NCI-H2107 treated with DMSO at 0.1 percent for 48 hours (cell line): Measurements from ENCODE around the gene TOM1.
"Not testable (repeated sequence)": the region's sequence is repeated elsewhere in the genome, so short reads cannot be mapped to it uniquely, and the experiment has no call there.

Experiments used
- DNase-seq: peaks from one replicate; lab custom pipeline; 2025; ENCODE audit not compliant: unreplicated experiment; lab: John Stamatoyannopoulos, UW

Gene TOM1

GRCh38 chr22:35344956-35345690, 45.4 kb downstream of the TOM1 start:
- no peak for DNase-seq

DNA sequence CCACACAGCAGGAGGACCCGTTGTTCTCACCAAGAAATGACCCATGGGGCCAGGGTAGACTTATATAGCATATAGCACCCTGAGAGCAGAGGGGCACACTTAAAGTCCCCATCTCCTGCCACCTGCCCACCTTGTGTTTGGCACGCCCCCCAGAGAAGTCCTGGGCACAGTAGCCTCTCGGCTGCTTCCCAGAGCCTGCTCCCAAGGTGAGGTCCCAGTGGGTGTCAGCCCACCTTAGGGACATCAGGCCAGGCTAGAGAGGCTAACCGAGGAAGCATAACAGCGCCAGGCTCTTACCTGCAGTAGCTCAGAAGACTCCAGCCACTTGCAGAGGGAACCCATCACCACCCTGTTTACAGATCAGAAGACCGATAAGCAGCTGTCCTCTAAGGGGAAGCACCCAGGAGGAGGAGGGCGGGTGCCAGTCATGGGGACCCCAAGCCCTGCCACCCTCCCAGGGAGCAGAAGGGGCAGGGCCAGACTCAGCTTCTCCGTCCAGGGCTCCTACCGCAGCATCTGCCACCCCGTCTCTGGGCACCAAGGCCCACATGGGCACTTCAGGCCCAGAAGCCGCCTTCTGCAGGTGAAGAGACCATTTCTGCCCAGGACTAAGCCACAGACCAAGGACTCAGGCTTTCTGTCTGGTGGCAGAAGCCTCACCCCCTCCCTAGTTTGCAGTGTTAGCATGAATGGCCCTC, 46.3 kb downstream of the TOM1 start:
- DNase-seq: no peak

DNA sequence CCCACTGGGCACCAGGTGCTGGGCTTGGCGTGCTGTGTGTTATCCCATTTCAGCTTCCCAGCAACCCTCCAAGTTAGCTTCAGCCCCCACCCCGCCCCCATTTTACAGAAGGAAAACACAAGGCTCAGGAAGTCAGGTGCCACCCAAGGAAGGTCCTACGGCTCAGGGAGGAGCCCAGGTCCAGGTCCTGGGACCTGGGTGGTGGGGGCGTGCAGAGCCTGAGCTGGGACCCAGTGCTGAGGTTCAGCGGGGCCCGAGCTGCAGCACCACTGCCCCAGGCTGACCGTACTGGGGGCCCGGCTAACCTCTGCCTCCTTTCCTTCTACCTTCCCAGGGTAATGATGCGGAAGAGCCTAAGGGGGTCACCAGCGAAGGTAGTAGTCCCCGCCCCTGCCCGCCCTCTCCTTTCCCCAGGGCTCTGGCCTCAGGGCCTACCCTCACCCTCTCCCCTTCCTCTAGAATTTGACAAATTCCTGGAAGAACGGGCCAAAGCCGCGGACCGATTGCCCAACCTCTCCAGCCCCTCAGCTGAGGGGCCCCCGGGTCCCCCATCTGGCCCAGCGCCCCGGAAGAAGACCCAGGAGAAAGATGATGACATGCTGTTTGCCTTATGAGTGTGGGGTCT, 47.0 kb downstream of the TOM1 start:
- DNase-seq: no peak

- no peak for DNase-seq
Observed at GRCh38 chr22:35347462-35347861, 47.8 kb downstream of the TOM1 start.

- no peak for DNase-seq
Observed at GRCh38 chr22:35348026-35348590, 48.4 kb downstream of the TOM1 start.

- no peak for DNase-seq
Observed at GRCh38 chr22:35348703-35349102, 49.0 kb downstream of the TOM1 start.

DNA sequence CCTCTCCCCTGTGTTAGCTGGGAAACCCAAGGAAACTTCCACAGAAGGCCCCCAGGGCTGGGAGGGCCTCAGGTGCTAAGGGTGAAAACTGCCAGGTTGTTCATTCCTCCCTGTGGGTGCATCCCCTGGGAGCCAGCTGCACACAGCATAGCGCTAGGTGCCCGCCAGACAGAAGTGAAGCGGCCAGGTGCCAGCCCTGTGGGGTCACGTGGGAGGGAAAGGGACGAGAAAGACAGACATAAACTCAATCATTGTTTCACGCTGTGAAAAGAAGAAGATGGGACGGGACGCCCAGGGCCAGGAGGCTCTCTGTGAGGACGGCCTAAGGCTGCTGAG, 49.6 kb downstream of the TOM1 start:
- peak; percentile 73 for DNase-seq

DNA sequence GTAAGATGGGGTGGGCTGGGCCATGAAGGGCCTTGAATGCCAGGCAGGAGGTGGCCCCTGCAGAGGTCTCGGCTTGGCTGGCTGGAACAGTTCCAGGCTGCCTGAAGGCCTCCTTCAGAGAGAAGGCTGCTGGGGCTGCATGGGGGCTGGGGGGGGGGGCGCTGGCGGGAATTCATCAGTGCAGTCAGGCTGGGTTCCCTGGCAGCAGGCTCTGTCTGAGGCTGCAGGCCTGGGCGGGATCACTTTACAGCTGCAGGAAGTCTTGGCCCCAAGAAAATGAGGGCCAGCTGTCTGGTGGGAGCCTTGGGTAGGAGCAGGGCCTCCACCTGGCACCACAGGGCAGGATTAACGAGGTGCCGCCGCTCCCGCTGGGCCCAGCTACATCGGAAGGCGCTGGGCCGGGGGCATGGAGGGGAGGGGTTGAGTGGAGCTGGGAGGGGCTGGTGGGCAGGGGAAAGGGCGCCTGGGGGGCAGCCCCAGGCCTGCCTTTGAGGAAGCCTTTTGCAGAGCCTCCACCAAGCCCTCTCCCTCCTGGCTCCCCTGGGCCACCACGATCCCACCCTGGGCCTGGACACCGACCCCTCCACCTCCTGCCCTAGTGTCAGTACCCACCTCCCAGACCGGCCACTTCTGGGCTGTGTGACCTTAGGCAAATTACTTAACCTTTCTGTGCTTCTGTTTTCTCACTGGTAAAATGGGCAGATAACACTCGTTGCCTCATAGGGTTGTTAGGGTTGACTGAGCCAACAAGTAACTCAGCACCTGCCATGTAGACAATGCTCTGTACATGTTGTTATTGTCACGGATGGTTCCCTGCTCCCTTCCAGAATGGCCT, 50.2 kb downstream of the TOM1 start:
- peak; percentile 73 for DNase-seq

DNA sequence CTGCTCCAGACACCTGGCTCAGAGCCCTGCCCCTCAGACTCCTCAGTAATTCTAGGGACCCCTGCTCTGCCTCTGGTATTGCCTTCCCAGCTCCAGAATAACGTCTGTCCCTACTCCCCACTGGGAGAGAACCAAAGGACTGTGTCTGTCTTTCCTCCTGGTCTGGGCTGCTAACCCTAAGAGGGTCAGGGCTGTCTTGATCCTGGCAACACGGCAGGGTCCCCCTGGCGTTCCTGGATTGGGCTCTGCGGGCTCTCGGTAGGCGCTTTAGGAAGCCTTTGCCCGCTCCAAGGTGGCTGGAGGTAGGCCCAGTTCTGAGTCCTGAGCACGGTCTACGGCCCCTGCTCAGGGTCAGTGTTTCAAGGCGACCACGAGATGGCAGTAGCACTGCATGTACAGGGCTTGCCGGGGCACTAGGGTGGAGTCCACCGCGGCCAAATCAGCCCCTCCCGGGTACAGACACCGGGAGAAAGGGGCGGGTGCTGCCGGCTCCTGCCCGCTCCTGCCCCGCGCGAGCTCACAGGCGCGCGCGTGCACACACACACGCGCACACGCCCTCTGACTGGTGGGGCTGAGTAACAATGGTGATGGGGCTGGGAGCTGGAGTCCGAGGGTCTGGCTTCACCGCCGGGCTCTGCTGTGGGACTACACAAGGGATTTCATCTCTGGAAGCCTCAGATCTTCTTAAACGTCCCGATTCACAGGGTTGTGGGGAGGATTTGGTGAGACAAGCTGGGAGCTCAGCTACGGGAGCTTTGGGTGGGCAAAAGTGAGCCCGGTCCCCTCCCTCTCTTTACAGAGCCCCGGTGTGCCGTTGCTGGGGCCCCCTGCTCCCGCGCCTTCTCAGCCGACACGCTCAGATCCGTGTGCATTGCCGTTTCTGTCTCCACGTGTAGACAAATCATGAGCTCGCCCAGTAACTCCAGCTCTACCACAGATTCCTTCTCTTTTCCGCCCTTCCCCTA, 51.1 kb downstream of the TOM1 start:
- DNase-seq: peak; percentile 43

DNA sequence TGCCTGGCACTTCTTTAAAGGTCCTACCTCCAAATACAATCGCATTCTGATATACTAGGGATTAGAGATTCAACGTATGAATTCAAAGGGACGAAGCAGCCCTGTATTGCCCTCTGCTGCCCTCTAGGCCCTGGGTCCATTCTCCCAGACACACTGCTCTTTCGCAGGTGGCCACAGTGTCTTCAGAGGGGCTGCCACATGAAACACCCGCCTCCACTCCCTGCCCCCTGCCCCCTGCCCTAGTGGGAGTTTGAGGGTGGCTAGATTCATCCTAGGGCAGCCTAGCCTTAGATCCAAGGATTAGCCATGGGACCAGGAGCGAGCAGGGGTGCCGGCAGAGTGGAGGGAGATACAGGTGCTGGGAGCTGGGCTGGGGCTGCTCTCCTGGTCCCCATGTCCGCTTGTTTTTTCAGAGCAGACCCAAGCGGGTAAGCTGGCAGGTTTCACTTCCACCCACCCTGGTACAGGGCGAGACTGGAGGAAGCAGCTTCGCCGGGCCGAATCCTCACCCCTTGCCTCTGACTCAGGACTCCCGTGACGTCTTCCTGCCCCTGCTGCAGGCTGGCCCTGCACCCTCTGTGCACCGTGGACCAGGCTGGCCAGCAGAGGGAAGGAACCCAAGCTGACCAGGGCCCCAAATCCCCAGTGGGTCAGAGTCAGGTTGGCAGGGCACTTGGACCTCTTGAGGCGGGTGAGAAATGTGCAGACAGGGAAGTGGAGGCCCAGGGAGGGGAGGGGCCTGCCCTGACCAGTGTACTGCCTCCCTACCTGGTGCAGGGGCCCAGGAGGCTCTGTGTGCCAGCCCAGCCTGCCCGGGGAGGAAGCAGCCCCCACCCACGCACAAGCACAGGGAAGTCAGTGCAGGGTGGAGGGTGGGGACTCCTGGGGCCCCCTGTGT, 52.8 kb downstream of the TOM1 start:
- DNase-seq: no peak

- no peak for DNase-seq
Observed at GRCh38 chr22:35353318-35353717, 53.6 kb downstream of the TOM1 start.

DNA sequence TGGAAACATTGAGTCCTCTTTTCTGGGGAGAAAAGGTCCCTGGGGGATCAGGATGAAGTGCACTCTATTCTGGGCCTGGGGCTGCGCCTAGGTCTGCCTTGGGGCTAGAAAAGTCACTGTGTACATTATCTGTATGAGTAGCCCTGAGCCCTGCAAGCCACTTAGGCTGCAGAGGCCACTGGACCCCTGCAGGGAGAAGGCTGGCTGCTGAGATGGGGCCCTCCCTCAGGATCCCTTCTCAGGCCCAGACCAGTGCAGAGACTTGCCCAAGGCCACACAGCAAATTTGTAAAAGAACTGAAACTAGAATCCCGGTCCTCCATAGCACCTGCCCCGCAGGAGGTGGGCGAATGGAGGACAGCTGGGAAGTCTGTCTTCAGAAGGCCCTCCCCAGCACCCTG, 54.4 kb downstream of the TOM1 start:
- DNase-seq: no peak

- DNase-seq: no peak
Observed at GRCh38 chr22:35357883-35358621, 58.4 kb downstream of the TOM1 start.

GRCh38 chr22:35359380-35360065, 59.8 kb downstream of the TOM1 start:
- no peak for DNase-seq

GRCh38 chr22:35361001-35361558, 61.4 kb downstream of the TOM1 start:
- no peak for DNase-seq

GRCh38 chr22:35363566-35364086, 63.9 kb downstream of the TOM1 start:
- DNase-seq: no peak

- DNase-seq: not testable (repeated sequence)
Observed at GRCh38 chr22:35364230-35364629, 64.5 kb downstream of the TOM1 start.
